ENCODE data around the gene AFG3L2. TPM values are rescaled to one million over a fixed set of nuclear protein-coding genes. Genes with fewer than 3 reads are reported as not detected.

The AFG3L2 gene
- polyA plus RNA-seq, 10 donors, result 38.7 to 51.4 (median 44.3) TPM

GRCh38 chr18:12326711-12327460 is 50.1 kb downstream of the AFG3L2 start:
- no peak for DNase-seq

- no peak for DNase-seq
These were observed 51.2 kb downstream of the AFG3L2 start for GRCh38 chr18:12325726-12326245.

- DNase-seq, result no peak
These were observed 51.9 kb downstream of the AFG3L2 start for GRCh38 chr18:12324991-12325725.

GRCh38 chr18:12321333-12321732 is 55.7 kb downstream of the AFG3L2 start:
- no peak for DNase-seq

- DNase-seq, result no peak
These were observed 58.2 kb downstream of the AFG3L2 start for GRCh38 chr18:12318857-12319256.

- DNase-seq, result peak in 1 of 3 donors; percentile 42
These were observed 58.7 kb downstream of the AFG3L2 start for GRCh38 chr18:12318334-12318697.

- peak; percentile 66 to 84 (median 66) for DNase-seq
These were observed 59.2 kb downstream of the AFG3L2 start for GRCh38 chr18:12317664-12318333.

GRCh38 chr18:12315911-12316310 is 61.1 kb downstream of the AFG3L2 start:
- DNase-seq, result no peak

- DNase-seq, result peak in 1 of 3 donors; percentile 34
These were observed 61.5 kb downstream of the AFG3L2 start for GRCh38 chr18:12315490-12315889.

- no peak for DNase-seq
These were observed 62.3 kb downstream of the AFG3L2 start for GRCh38 chr18:12314591-12315305.

- no peak for DNase-seq
These were observed 63.3 kb downstream of the AFG3L2 start for GRCh38 chr18:12313530-12314245.

GRCh38 chr18:12312976-12313375 is 64.1 kb downstream of the AFG3L2 start:
- peak in 1 of 3 donors; percentile 35 for DNase-seq

- no peak for DNase-seq
These were observed 66.3 kb downstream of the AFG3L2 start for GRCh38 chr18:12310762-12311161.

- no peak for DNase-seq
These were observed 67.3 kb downstream of the AFG3L2 start for GRCh38 chr18:12309683-12310198.

GRCh38 chr18:12308386-12309100 is 68.5 kb downstream of the AFG3L2 start:
- peak; percentile 69 to 93 (median 82) for DNase-seq

- DNase-seq, result peak; percentile 82 to 94 (median 83)
These were observed 69.2 kb downstream of the AFG3L2 start, which contains the start of gene TUBB6 for GRCh38 chr18:12307701-12308385. TSS of gene TUBB6 (plus strand) at chr18:12308241. CDS start at chr18:12308293, 52 bp downstream.

- peak; percentile 62 to 91 (median 76) for DNase-seq
These were observed 70.0 kb downstream of the AFG3L2 start for GRCh38 chr18:12306752-12307700.
